Activated CD4-positive, alpha-beta T cell treated with anti-CD3 and anti-CD28 coated beads for 36 hours (primary cell): ENCODE results near the gene TRIM65. TPM values are rescaled to one million over a fixed set of nuclear protein-coding genes. Genes with fewer than 3 reads are reported as not detected.

Experiments
- ATAC-seq: fragments of 200-7000 bp; cut with Tn5 transposase; one replicate; pipeline ENCODE4 v1.10.0; 2021; ENCODE audit warnings: mild to moderate bottlenecking, moderate library complexity
- CTCF ChIA-PET: fragments of 350-600 bp; sonication (Branson Sonifier 250); formaldehyde crosslinking; loops from one replicate; lab custom pipeline; 2021; ENCODE audit warnings: antibody characterized with exemption; lab: Charles Lee
- POLR2A ChIA-PET: fragments of 350-600 bp; sonication (Branson Sonifier 250); formaldehyde crosslinking; loops from one replicate; lab custom pipeline; 2021; ENCODE audit warnings: antibody characterized with exemption, inconsistent platforms; lab: Charles Lee
- DNase-seq: peaks from one replicate; pipeline ENCODE4 v3.0.0-alpha.2; 2020
- H3K27ac Mint-ChIP-seq: one replicate; pipeline ENCODE4 v1.8.0; 2021; ENCODE audit warnings: mixed read lengths
- H3K27me3 Mint-ChIP-seq: one replicate; pipeline ENCODE4 v1.8.0; 2021; ENCODE audit warnings: mixed read lengths
- H3K36me3 Mint-ChIP-seq: one replicate; pipeline ENCODE4 v1.8.0; 2021; ENCODE audit warnings: low read depth, mixed read lengths
- H3K4me1 Mint-ChIP-seq: one replicate; pipeline ENCODE4 v1.8.0; 2021; ENCODE audit warnings: mixed read lengths
- H3K4me3 Mint-ChIP-seq: one replicate; pipeline ENCODE4 v1.8.0; 2021; ENCODE audit warnings: mild to moderate bottlenecking, moderate library complexity, mixed read lengths
- H3K9me3 Mint-ChIP-seq: one replicate; pipeline ENCODE4 v1.8.0; 2021; ENCODE audit warnings: low read depth, mixed read lengths
- intact Hi-C, 2 experiments: fragments of 100-400 bp; cut with DNase I in 1 of 2; cut with micrococcal nuclease in 1 of 2; formaldehyde crosslinking; loops; one replicate each; pipeline versions ENCODE4 v1.14.2 to v1.15.1; 2022 to 2024; cut with DNase I, micrococcal nuclease
- total RNA-seq, 2 experiments: library from RNA; stranded (reverse); gene quantifications; one replicate each; pipeline ENCODE4 v1.2.3, GENCODE V29; 2021

TRIM65 gene
- total RNA-seq, 2 experiments from 2014 or later, result 28.9 to 31.9 TPM

GRCh38 chr17:75927286-75927922, 30.7 kb upstream of the TRIM65 start:
- peaks cover 15% of the 10 kb centered on the region for H3K36me3 Mint-ChIP-seq
- CTCF ChIA-PET, result interaction anchor here (0.7 to 2.6 kb wide), 9 partner anchors 11 to 515 kb away, joined by 3 to 8 read pairs (median 3); partner anchors contain the start of gene MRPL38
- POLR2A ChIA-PET, result no interaction called here
- H3K4me3 Mint-ChIP-seq, result no peak overlapping the region
- no peaks in the 10 kb centered on the region for H3K9me3 Mint-ChIP-seq
- no peak overlapping the region for H3K27ac Mint-ChIP-seq
- DNase-seq (peak; percentile 27), ATAC-seq (no peak)
- intact Hi-C loops, result no loop called here
- H3K4me1 Mint-ChIP-seq, result no peaks in the 10 kb centered on the region
- H3K27me3 Mint-ChIP-seq, result no peaks in the 10 kb centered on the region

- CTCF ChIA-PET, result interaction anchor here (0.8 to 2.6 kb wide), 6 partner anchors 10 to 88 kb away, joined by 3 to 8 read pairs (median 4); partner anchors contain the start of genes FBF1 and MRPL38
- ATAC-seq (no peak), DNase-seq (no peak)
- no peaks in the 10 kb centered on the region for H3K9me3 Mint-ChIP-seq
- no peak overlapping the region for H3K4me3 Mint-ChIP-seq
- H3K4me1 Mint-ChIP-seq, result no peaks in the 10 kb centered on the region
- no peak overlapping the region for H3K27ac Mint-ChIP-seq
- H3K36me3 Mint-ChIP-seq, result peaks cover 12% of the 10 kb centered on the region
- POLR2A ChIA-PET, result no interaction called here
- H3K27me3 Mint-ChIP-seq, result no peaks in the 10 kb centered on the region
- intact Hi-C loops, result no loop called here
These were observed 29.7 kb upstream of the TRIM65 start for GRCh38 chr17:75926456-75926855.

- ChIA-PET CTCF (interaction anchor here (0.6 to 2.6 kb wide), 9 partner anchors 9 to 209 kb away, joined by 3 to 8 read pairs (median 4); partner anchors contain the start of genes CDK3, FBF1 and MRPL38), POLR2A (no interaction called here)
- H3K4me1 Mint-ChIP-seq, result no peaks in the 10 kb centered on the region
- intact Hi-C loops, result no loop called here
- H3K27me3 Mint-ChIP-seq, result no peaks in the 10 kb centered on the region
- ATAC-seq, result no peak
- H3K4me3 Mint-ChIP-seq, result no peak overlapping the region
- no peaks in the 10 kb centered on the region for H3K9me3 Mint-ChIP-seq
- DNase-seq, result no peak
- no peak overlapping the region for H3K27ac Mint-ChIP-seq
- peaks cover 12% of the 10 kb centered on the region for H3K36me3 Mint-ChIP-seq
These were observed 29.2 kb upstream of the TRIM65 start for GRCh38 chr17:75925912-75926311.

GRCh38 chr17:75925103-75925502, 28.4 kb upstream of the TRIM65 start:
- H3K36me3 Mint-ChIP-seq, result peaks cover 12% of the 10 kb centered on the region

GRCh38 chr17:75922963-75923874, 26.5 kb upstream of the TRIM65 start:
- no peaks in the 10 kb centered on the region for H3K4me1 Mint-ChIP-seq
- ATAC-seq (no peak), DNase-seq (no peak)
- CTCF ChIA-PET, result interaction anchor here (0.7 to 0.9 kb wide), 2 partner anchors 79 to 377 kb away, joined by 3 read pairs; no protein-coding TSS in a partner anchor
- POLR2A ChIA-PET, result interaction anchor here (0.5 kb wide), 1 partner anchor 11 kb away, joined by 6 read pairs; no protein-coding TSS in a partner anchor
- H3K36me3 Mint-ChIP-seq, result peaks cover 12% of the 10 kb centered on the region
- H3K9me3 Mint-ChIP-seq, result no peaks in the 10 kb centered on the region
- no peak overlapping the region for H3K4me3 Mint-ChIP-seq
- intact Hi-C loops, result no loop called here
- H3K27ac Mint-ChIP-seq, result no peak overlapping the region
- H3K27me3 Mint-ChIP-seq, result no peaks in the 10 kb centered on the region

More at GRCh38 chr17:75925103-75925502, 28.4 kb upstream of the TRIM65 start:
- DNase-seq, result no peak
- Mint-ChIP-seq H3K27me3 (no peaks in the 10 kb centered on the region), H3K4me1 (no peaks in the 10 kb centered on the region), H3K9me3 (no peaks in the 10 kb centered on the region), H3K4me3 (no peak overlapping the region), H3K27ac (no peak overlapping the region)
- ChIA-PET POLR2A (no interaction called here), CTCF (interaction anchor here (0.6 to 1.6 kb wide), 8 partner anchors 16 to 292 kb away, joined by 3 to 4 read pairs (median 4); partner anchors contain the start of genes CDK3 and FBF1)
- no peak for ATAC-seq
- intact Hi-C loops, result no loop called here

GRCh38 chr17:75922173-75922961, 25.6 kb upstream of the TRIM65 start:
- CTCF ChIA-PET, result no interaction called here
- POLR2A ChIA-PET, result no interaction called here
- intact Hi-C loops, result no loop called here
- Mint-ChIP-seq H3K27me3 (no peaks in the 10 kb centered on the region), H3K4me1 (no peaks in the 10 kb centered on the region), H3K27ac (no peak overlapping the region), H3K36me3 (peaks cover 10% of the 10 kb centered on the region), H3K9me3 (no peaks in the 10 kb centered on the region), H3K4me3 (no peak overlapping the region)
- no peak for ATAC-seq
- DNase-seq, result no peak

GRCh38 chr17:75921596-75921995, 24.8 kb upstream of the TRIM65 start:
- no peak overlapping the region for H3K27ac Mint-ChIP-seq
- H3K36me3 Mint-ChIP-seq, result peaks cover 8% of the 10 kb centered on the region
- peaks cover 2% of the 10 kb centered on the region for H3K4me1 Mint-ChIP-seq
- ChIA-PET CTCF (interaction anchor here (0.5 kb wide), 1 partner anchor 88 kb away, joined by 3 read pairs; no protein-coding TSS in a partner anchor), POLR2A (no interaction called here)
- DNase-seq (no peak), ATAC-seq (no peak)
- no peak overlapping the region for H3K4me3 Mint-ChIP-seq
- no peaks in the 10 kb centered on the region for H3K27me3 Mint-ChIP-seq
- no peaks in the 10 kb centered on the region for H3K9me3 Mint-ChIP-seq
- intact Hi-C loops, result no loop called here

GRCh38 chr17:75920045-75920560, 23.4 kb upstream of the TRIM65 start:
- no peak overlapping the region for H3K4me3 Mint-ChIP-seq
- H3K27me3 Mint-ChIP-seq, result no peaks in the 10 kb centered on the region
- ChIA-PET CTCF (interaction anchor here (1.2 kb wide), 1 partner anchor 80 kb away, joined by 3 read pairs; no protein-coding TSS in a partner anchor), POLR2A (interaction anchor here (1.1 kb wide), 1 partner anchor 60 kb away, joined by 3 read pairs; no protein-coding TSS in a partner anchor)
- no peak overlapping the region for H3K27ac Mint-ChIP-seq
- intact Hi-C loops, result no loop called here
- H3K36me3 Mint-ChIP-seq, result peaks cover 7% of the 10 kb centered on the region
- DNase-seq (no peak), ATAC-seq (no peak)
- H3K9me3 Mint-ChIP-seq, result no peaks in the 10 kb centered on the region
- H3K4me1 Mint-ChIP-seq, result peaks cover 2% of the 10 kb centered on the region

GRCh38 chr17:75919611-75920010, 22.9 kb upstream of the TRIM65 start:
- H3K36me3 Mint-ChIP-seq, result peaks cover 7% of the 10 kb centered on the region
- DNase-seq, result no peak
- H3K27ac Mint-ChIP-seq, result no peak overlapping the region
- no peaks in the 10 kb centered on the region for H3K9me3 Mint-ChIP-seq
- ChIA-PET CTCF (interaction anchor here (1.2 to 1.4 kb wide), 2 partner anchors 80 to 477 kb away, joined by 3 read pairs; no protein-coding TSS in a partner anchor), POLR2A (interaction anchor here (1.1 kb wide), 1 partner anchor 60 kb away, joined by 3 read pairs; no protein-coding TSS in a partner anchor)
- no peaks in the 10 kb centered on the region for H3K27me3 Mint-ChIP-seq
- intact Hi-C loops, result no loop called here
- no peak for ATAC-seq
- H3K4me3 Mint-ChIP-seq, result no peak overlapping the region
- peaks cover 2% of the 10 kb centered on the region for H3K4me1 Mint-ChIP-seq

- ATAC-seq (no peak), DNase-seq (no peak)
- Mint-ChIP-seq H3K4me1 (peaks cover 2% of the 10 kb centered on the region), H3K9me3 (no peaks in the 10 kb centered on the region), H3K27ac (no peak overlapping the region), H3K27me3 (no peaks in the 10 kb centered on the region), H3K36me3 (peaks cover 8% of the 10 kb centered on the region), H3K4me3 (no peak overlapping the region)
- CTCF ChIA-PET, result interaction anchor here (1.3 kb wide), 1 partner anchor 96 kb away, joined by 3 read pairs; no protein-coding TSS in a partner anchor
- intact Hi-C loops, result no loop called here
- POLR2A ChIA-PET, result no interaction called here
These were observed 21.2 kb upstream of the TRIM65 start for GRCh38 chr17:75917917-75918445.
